H54 (cell line): ENCODE results near the gene GHR.

Experiments
- DNase-seq: peaks from one replicate; pipeline ENCODE4 v3.0.0; 2011; ENCODE audit warnings: low spot score, mixed read lengths; ENCODE audit not compliant: insufficient read length
- FAIRE-seq: peaks from 3 replicates; lab custom pipeline; 2011; peaks lifted over from hg19 to GRCh38; lab: Jason Lieb, UNC
- POLR2A ChIP-seq: IDR thresholded peaks from 2 replicates; pipeline ENCODE4 v1.6.1; 2011; ENCODE audit warnings: low read depth, mild to moderate bottlenecking, low read length

GHR gene

DNA sequence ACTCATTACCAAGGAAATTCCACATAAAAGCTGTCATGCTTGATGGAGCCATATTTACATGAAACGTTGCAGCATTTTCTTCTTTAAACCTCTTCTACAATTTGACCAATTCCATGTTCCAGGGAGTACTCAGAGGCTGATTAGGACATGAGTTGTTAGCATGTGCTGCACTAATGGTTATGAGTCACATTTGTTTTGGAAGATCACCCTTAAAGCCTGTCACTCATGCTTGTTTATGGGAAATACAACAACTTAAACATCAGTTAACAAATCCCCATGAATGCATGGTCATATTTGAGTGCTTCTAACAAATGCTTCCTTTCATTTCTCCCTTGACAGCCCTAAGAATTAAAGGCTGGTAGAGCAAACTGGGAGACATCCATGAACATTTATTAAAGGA is 156.1 kb downstream of the GHR start:
- DNase-seq (no peak), FAIRE-seq (no peak)
- no peak for TF ChIP-seq POLR2A

DNA sequence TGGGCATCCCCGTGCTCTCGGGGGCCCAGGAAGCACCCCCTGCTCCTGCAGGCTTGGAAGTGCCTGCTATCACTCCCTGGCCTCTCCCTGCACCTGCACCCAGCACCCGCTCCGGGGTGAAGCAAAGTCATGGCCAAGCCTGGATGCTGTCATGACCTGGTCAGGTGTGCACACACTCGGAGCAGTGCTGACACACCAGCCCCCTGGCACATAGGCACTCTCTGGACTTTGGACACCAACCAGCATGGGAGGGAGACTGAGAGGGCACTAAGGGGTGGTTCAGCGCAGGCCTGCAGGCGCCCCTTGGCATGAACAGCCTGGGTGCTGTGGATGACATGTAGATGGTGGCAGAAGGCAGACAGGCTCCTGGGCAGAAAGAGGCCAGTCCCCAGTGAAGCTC is 158.6 kb downstream of the GHR start:
- DNase-seq (no peak), FAIRE-seq (no peak)
- no peak for TF ChIP-seq POLR2A

GRCh38 chr5:42582723-42583122 is 159.5 kb downstream of the GHR start:
- TF ChIP-seq POLR2A: no peak

GRCh38 chr5:42583322-42583721 is 160.1 kb downstream of the GHR start:
- FAIRE-seq (peak; percentile 82), DNase-seq (peak; percentile 43)
- TF ChIP-seq POLR2A: no peak

More at GRCh38 chr5:42582723-42583122, 159.5 kb downstream of the GHR start:
- FAIRE-seq (no peak), DNase-seq (no peak)

DNA sequence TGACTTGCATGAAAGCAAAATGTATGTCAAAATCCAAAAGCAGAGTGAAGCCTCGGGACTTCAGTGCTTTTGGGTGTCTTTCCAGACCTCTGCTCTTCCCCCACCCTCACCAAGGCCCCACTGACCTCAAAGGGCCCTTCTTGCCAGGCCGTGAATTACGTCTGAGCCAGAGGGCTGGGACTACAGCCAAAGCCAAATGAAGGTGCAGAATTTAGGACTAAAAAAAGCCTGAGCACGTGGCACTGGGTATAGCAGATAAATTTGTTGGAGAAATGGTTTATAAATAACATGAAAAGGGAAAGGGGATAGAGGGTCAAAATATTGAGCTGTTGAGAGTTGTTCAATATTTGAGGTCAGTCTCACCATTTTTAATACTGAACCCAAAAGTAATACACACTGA is 163.4 kb downstream of the GHR start:
- TF ChIP-seq POLR2A: no peak
- FAIRE-seq (no peak), DNase-seq (no peak)

- DNase-seq (no peak), FAIRE-seq (no peak)
- no peak for TF ChIP-seq POLR2A
Observed at GRCh38 chr5:42587096-42587723, 164.0 kb downstream of the GHR start.

DNA sequence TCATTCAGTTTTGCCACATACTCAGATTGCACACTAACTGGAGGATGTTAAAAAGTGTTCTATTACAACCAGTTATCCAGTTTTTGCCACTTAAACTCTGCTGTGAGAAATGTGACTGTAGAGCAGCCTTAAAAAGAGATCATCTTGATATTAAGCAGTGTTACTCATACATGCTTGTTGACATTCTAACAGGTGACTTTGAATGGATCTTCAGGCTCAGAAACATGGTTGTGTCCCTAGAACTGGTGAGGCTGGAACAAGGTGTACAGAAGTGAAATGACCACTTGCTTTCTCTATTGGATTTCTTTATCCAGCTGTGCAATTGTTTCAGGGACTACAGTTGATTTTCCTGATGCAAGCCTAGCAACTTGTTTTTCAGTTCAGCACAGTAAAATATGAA is 167.3 kb downstream of the GHR start:
- TF ChIP-seq POLR2A: no peak
- no peak for FAIRE-seq
- no peak for DNase-seq

DNA sequence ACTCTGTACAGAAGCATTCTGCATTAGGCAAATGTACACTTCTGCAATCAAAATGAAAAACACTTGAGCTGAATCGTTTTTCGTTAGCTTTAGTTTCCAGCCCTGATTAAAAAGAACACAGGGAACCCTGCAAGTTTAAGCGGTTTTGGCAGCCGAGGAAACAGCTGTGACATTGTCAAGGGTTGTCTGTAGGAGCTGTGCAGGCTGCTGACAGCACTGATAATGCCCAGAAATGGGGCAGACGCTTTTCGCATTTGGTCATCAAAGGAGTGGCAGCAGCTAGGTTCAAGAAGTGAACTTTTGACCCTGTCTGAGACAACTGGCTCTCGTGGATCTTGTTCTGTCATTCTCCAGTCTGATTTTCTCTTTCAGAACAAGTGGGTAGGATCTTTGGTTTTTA is 167.8 kb downstream of the GHR start:
- FAIRE-seq: no peak
- TF ChIP-seq POLR2A: no peak
- DNase-seq: no peak

DNA sequence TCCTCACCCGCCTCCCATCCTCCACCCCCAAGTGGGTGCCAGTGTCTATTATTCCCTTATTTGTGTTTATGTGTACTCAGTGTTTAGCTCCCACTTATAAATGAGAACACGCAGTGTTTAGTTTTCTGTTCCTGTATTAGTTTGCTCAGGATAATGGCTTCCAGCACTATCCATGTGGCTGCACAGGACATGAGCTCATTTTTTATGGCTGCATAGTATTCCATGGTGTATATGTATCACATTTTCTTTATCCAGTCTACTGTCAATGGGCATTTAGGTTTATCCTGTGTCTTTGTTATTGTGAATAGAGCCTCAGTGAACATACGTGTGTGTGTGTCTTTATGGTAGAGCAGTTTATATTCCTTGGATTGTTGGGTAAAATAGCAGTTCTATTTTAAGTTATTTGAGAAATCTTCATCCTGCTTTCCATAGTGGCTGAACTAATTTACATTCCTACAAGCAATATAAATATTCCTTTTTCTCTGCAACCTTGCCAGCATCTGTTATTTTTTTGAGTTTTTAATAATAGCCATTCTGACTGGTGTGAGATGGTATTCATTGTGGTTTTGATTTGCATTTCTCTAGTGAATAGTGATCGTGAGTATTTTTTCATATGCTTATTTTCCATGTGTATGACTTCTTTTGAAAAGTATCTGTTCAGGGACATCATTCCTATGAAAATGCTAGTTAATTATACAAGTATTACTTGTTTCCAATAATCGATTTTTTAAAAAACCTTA is 169.3 kb downstream of the GHR start:
- TF ChIP-seq POLR2A: no peak

GRCh38 chr5:42593591-42593990 is 170.4 kb downstream of the GHR start:
- TF ChIP-seq POLR2A: no peak
- DNase-seq: no peak
- FAIRE-seq: no peak

More for the DNA sequence above, 169.3 kb downstream of the GHR start:
- DNase-seq (no peak), FAIRE-seq (no peak)

GRCh38 chr5:42595597-42595996 is 172.4 kb downstream of the GHR start:
- FAIRE-seq: no peak
- TF ChIP-seq POLR2A: no peak
- no peak for DNase-seq

GRCh38 chr5:42596817-42597216 is 173.6 kb downstream of the GHR start:
- TF ChIP-seq POLR2A: no peak
- FAIRE-seq (no peak), DNase-seq (no peak)

GRCh38 chr5:42597318-42597937 is 174.2 kb downstream of the GHR start:
- DNase-seq: no peak
- TF ChIP-seq POLR2A: no peak
- FAIRE-seq: no peak

GRCh38 chr5:42598311-42598710 is 175.1 kb downstream of the GHR start:
- no peak for TF ChIP-seq POLR2A
- no peak for FAIRE-seq

DNA sequence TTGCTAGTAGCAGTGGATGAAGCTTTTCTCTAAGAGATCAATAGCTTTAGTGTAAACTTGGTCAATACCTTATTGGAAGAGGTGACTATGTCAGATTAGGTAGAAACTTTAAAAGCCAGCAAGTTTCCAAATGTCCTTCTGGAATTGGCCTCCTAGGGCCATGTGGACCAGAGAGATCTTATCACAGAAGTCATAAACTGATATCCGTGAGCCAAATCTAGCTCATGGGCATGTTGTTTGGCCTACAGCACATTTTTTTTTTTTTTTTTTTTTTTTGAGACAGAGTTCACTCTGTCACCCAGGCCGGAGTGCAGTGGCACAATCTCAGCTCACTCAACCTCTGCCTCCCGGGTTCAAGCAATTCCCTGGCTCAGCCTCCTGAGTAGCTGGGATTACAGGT is 175.9 kb downstream of the GHR start:
- no peak for DNase-seq
- no peak for TF ChIP-seq POLR2A
- FAIRE-seq: no peak

More at GRCh38 chr5:42598311-42598710, 175.1 kb downstream of the GHR start:
- no peak for DNase-seq
